HG03095 (cell line): ENCODE measurements around the gene GPR26.

Source experiments
- ATAC-seq: cut with Tn5 transposase; IDR thresholded peaks from one replicate; pipeline ENCODE4 v1.9.1; 2021; ENCODE audit warnings: moderate library complexity; ENCODE audit not compliant: unreplicated experiment

Gene GPR26

GRCh38 chr10:123666318-123667236 lies at the start of gene GPR26:
TSS of gene GPR26 (plus strand) at chr10:123666355. CDS start at chr10:123666408, 53 bp downstream.
- ATAC-seq = no peak

GRCh38 chr10:123618224-123618623 lies 47.9 kb upstream of the GPR26 start:
- ATAC-seq = no peak

GRCh38 chr10:123619067-123619855 lies 46.9 kb upstream of the GPR26 start:
- no peak for ATAC-seq

GRCh38 chr10:123620621-123621020 lies 45.5 kb upstream of the GPR26 start:
- ATAC-seq = no peak

GRCh38 chr10:123621492-123621891 lies 44.7 kb upstream of the GPR26 start:
- no peak for ATAC-seq

GRCh38 chr10:123621916-123622315 lies 44.2 kb upstream of the GPR26 start:
- ATAC-seq = no peak

- ATAC-seq = no peak
Measured at GRCh38 chr10:123622381-123622780, 43.8 kb upstream of the GPR26 start.

GRCh38 chr10:123624086-123624485 lies 42.1 kb upstream of the GPR26 start:
- no peak for ATAC-seq

GRCh38 chr10:123633106-123633505 lies 33.0 kb upstream of the GPR26 start:
- ATAC-seq = no peak

- ATAC-seq = no peak
Measured at GRCh38 chr10:123633636-123634035, 32.5 kb upstream of the GPR26 start.

GRCh38 chr10:123634221-123634620 lies 31.9 kb upstream of the GPR26 start:
- no peak for ATAC-seq

GRCh38 chr10:123635131-123635530 lies 31.0 kb upstream of the GPR26 start:
- ATAC-seq = no peak

- ATAC-seq = no peak
Measured at GRCh38 chr10:123635745-123636144, 30.4 kb upstream of the GPR26 start.

GRCh38 chr10:123636598-123637325 lies 29.4 kb upstream of the GPR26 start:
- no peak for ATAC-seq

GRCh38 chr10:123637326-123637880 lies 28.8 kb upstream of the GPR26 start:
- no peak for ATAC-seq

- ATAC-seq = no peak
Measured at GRCh38 chr10:123639131-123639530, 27.0 kb upstream of the GPR26 start.

- no peak for ATAC-seq
Measured at GRCh38 chr10:123640016-123640535, 26.1 kb upstream of the GPR26 start.

- ATAC-seq = no peak
Measured at GRCh38 chr10:123642293-123642692, 23.9 kb upstream of the GPR26 start.

GRCh38 chr10:123642697-123643096 lies 23.5 kb upstream of the GPR26 start:
- no peak for ATAC-seq

- no peak for ATAC-seq
Measured at GRCh38 chr10:123643315-123643714, 22.8 kb upstream of the GPR26 start.

- ATAC-seq = no peak
Measured at GRCh38 chr10:123645016-123645415, 21.1 kb upstream of the GPR26 start.
